ENCODE data around the gene KIF21B. TPM values are rescaled to one million over a fixed set of nuclear protein-coding genes. Genes with fewer than 3 reads are reported as not detected.

The KIF21B gene
- total RNA-seq, 1 experiment from 2014 or later, result 0.60 TPM

- Histone ChIP-seq H3K27me3 (replicated peaks; ENCODE audit: insufficient read depth, low read depth, low read length, poor library complexity) (no peaks in the 10 kb centered on the region), H3K9me3 (ENCODE audit: low read depth, low read length, poor library complexity, severe bottlenecking) (no peaks in the 10 kb centered on the region), H3K36me3 (ENCODE audit: insufficient read depth, low read length, poor library complexity, severe bottlenecking) (no peaks in the 10 kb centered on the region), H3K4me3 (ENCODE audit: low read depth, low read length, poor library complexity, severe bottlenecking) (no peak overlapping the region), H3K4me1 (ENCODE audit: insufficient read depth, low read length, poor library complexity, severe bottlenecking) (no peaks in the 10 kb centered on the region), H3K27ac (ENCODE audit: low read depth, low read length, poor library complexity, severe bottlenecking) (no peak overlapping the region)
- BruUV-seq (replicated peaks), result no TSS peak
- ChIA-PET CTCF (interaction anchor here (0.7 kb wide), 1 partner anchor 546 kb away, joined by 3 read pairs; no protein-coding TSS in a partner anchor), POLR2A (ENCODE audit: low non-redundant PET) (no interaction called here)
- TF ChIP-seq EZH2 (IDR thresholded peaks at IDR 0.05; ENCODE audit: borderline replicate concordance, low read depth, low read length, poor library complexity, severe bottlenecking), result no peak
- no peak for TF ChIP-seq CTCF (conservative IDR thresholded peaks at IDR 0.05; ENCODE audit: low read depth, low read length)
- intact Hi-C loops (cut with micrococcal nuclease; ENCODE audit: unreplicated experiment), result no loop called here
- DNase-seq (ENCODE audit: low spot score), result no peak
Observed at GRCh38 chr1:201036188-201036842, 12.8 kb upstream of the KIF21B start.

- ChIA-PET CTCF (no interaction called here), POLR2A (ENCODE audit: low non-redundant PET) (no interaction called here)
- no TSS peak for BruUV-seq (replicated peaks)
- no peak for DNase-seq (ENCODE audit: low spot score)
- H3K27ac ChIP-seq (ENCODE audit: low read depth, low read length, poor library complexity, severe bottlenecking), result no peak overlapping the region
- H3K4me1 ChIP-seq (ENCODE audit: insufficient read depth, low read length, poor library complexity, severe bottlenecking), result no peaks in the 10 kb centered on the region
- intact Hi-C loops (cut with micrococcal nuclease; ENCODE audit: unreplicated experiment), result no loop called here
- H3K9me3 ChIP-seq (ENCODE audit: low read depth, low read length, poor library complexity, severe bottlenecking), result no peaks in the 10 kb centered on the region
- no peaks in the 10 kb centered on the region for H3K36me3 ChIP-seq (ENCODE audit: insufficient read depth, low read length, poor library complexity, severe bottlenecking)
- no peaks in the 10 kb centered on the region for H3K27me3 ChIP-seq (replicated peaks; ENCODE audit: insufficient read depth, low read depth, low read length, poor library complexity)
- TF ChIP-seq CTCF (conservative IDR thresholded peaks at IDR 0.05; ENCODE audit: low read depth, low read length) (no peak), EZH2 (IDR thresholded peaks at IDR 0.05; ENCODE audit: borderline replicate concordance, low read depth, low read length, poor library complexity, severe bottlenecking) (no peak)
- H3K4me3 ChIP-seq (ENCODE audit: low read depth, low read length, poor library complexity, severe bottlenecking), result no peak overlapping the region
Observed at GRCh38 chr1:201034671-201035070, 11.2 kb upstream of the KIF21B start.

- no peak for TF ChIP-seq EZH2 (IDR thresholded peaks at IDR 0.05; ENCODE audit: borderline replicate concordance, low read depth, low read length, poor library complexity, severe bottlenecking)
- TF ChIP-seq CTCF (conservative IDR thresholded peaks at IDR 0.05; ENCODE audit: low read depth, low read length), result no peak
- CTCF ChIA-PET, result no interaction called here
Observed at GRCh38 chr1:201032408-201032807, 8.9 kb upstream of the KIF21B start.

More at GRCh38 chr1:201032408-201032807, 8.9 kb upstream of the KIF21B start:
- intact Hi-C loops (cut with micrococcal nuclease; ENCODE audit: unreplicated experiment), result no loop called here
- Histone ChIP-seq H3K9me3 (ENCODE audit: low read depth, low read length, poor library complexity, severe bottlenecking) (no peaks in the 10 kb centered on the region), H3K4me3 (ENCODE audit: low read depth, low read length, poor library complexity, severe bottlenecking) (no peak overlapping the region), H3K4me1 (ENCODE audit: insufficient read depth, low read length, poor library complexity, severe bottlenecking) (peaks cover 5% of the 10 kb centered on the region), H3K27ac (ENCODE audit: low read depth, low read length, poor library complexity, severe bottlenecking) (no peak overlapping the region), H3K27me3 (replicated peaks; ENCODE audit: insufficient read depth, low read depth, low read length, poor library complexity) (no peaks in the 10 kb centered on the region), H3K36me3 (ENCODE audit: insufficient read depth, low read length, poor library complexity, severe bottlenecking) (no peaks in the 10 kb centered on the region)
- BruUV-seq (replicated peaks), result no TSS peak
- DNase-seq (ENCODE audit: low spot score), result no peak
- POLR2A ChIA-PET (ENCODE audit: low non-redundant PET), result no interaction called here

Measured in A673 (cell line).